HG03066 (cell line): Measurements from ENCODE around the gene STAM.

ENCODE experiments used
- ATAC-seq: cut with Tn5 transposase; IDR thresholded peaks from one replicate; pipeline ENCODE4 v1.9.1; 2021; ENCODE audit warnings: low read depth; ENCODE audit not compliant: unreplicated experiment

STAM gene

DNA sequence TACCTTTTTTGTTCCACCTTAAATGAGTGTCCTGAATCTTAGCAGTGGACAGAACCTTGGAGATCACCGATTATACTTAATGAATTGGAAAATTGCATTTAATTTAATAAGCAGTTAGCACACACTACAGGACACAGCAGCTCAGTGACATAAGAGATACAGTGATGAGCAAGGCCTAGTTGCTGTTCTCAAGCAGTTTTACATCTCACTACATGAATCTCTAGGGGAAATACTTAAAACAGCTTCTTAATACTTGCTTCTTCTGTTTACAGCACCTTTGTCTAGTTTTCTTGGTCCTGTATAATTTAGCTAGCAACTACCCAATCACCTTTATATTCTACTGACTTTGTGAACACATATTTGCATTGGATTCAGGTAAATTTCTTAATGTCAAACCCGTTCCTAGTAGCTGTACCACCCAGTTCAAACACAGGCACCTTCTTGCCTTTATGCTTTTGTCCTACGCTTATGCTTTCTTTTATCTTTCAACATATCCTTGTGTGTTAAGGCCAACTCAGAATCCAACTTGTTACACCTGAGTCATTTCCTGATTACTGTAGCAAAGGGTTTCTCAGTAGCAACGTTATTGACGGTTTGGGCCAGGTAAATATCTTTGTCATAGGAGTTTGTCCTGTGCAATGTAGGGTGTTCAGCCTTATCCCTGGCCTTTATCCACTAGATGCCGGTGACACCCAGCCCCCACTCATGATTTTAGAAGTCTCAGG is 1.8 kb downstream of the STAM start:
- ATAC-seq, result no peak

DNA sequence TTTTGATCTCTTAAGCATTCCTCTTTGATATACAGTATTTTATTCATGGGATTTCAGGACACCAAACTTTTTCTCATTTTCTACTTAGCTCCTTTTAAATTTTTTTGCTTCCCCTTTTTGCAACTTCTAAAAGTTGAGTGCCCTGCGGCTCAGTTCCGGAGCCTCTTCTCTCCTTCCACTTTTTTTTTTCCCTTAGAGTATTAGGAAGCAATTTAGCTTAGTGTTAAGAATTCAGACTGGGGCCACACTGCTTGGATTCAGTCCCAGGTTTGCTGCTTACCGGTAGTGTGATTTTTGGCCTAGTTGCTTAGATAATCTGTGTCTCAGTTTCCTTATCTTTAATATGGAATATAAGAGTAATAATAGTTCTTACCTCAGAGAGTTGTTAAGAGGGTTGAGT is 3.4 kb downstream of the STAM start:
- no peak for ATAC-seq

DNA sequence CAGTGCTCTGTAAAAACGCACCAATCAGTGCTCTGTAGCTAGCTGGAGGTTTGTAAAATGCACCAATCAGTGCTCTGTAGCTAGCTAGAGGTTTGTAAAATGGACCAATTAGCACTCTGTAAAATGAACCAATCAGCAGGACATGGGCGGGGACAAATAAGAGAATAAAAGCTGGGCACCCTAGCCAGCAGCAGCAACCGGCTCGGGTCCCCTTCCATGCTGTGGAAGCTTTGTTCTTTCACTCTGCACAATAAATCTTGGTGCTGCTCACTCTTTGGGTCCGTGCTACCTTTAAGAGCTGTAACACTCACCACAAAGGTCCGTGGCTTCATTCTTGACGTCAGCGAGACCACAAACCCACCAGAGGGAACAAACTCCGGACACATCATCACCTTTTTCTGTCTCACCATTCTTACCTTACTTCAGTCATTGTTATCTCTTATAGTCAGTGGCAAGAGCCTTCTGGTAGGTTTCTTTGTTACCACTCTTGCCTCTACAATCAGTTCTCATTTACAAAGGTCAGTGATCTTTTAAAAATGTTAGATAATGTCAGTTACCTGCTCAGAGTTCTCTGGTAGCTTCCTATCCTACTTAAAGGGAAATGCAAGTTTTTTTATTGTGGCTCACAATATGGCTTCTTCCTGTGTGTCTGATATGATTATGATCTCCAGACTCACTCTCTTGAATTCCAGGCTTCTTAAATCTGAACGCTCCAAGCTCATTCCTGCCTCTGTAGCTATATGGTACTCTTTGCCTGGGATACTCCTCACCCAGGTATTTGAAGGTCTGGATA is 4.5 kb downstream of the STAM start:
- ATAC-seq, result no peak

GRCh38 chr10:17649052-17649451 is 5.1 kb downstream of the STAM start:
- ATAC-seq, result no peak

- no peak for ATAC-seq
Measured at GRCh38 chr10:17649836-17650235, 5.9 kb downstream of the STAM start.

DNA sequence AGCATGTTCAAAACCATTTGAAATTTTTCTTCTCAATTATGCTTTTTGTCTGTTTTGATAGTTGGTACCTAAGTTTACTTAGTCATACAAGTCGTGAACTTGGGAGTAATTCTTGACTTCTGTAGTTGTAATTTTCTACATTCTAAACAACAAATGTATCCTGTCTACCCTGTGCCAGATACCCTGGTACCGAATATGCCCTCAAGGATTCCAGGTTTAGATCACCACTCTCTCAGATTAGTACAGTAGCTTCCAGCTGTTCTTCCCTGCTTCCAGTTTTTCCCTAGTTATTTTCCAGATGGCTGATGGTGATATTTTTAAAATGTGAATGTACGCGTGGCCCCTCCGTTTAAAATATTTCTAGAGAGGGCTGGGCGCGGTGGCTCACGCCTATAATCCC is 6.5 kb downstream of the STAM start:
- no peak for ATAC-seq

GRCh38 chr10:17651896-17652295 is 7.9 kb downstream of the STAM start:
- no peak for ATAC-seq

GRCh38 chr10:17652585-17652984 is 8.6 kb downstream of the STAM start:
- no peak for ATAC-seq

GRCh38 chr10:17655009-17655408 is 11.1 kb downstream of the STAM start:
- no peak for ATAC-seq

DNA sequence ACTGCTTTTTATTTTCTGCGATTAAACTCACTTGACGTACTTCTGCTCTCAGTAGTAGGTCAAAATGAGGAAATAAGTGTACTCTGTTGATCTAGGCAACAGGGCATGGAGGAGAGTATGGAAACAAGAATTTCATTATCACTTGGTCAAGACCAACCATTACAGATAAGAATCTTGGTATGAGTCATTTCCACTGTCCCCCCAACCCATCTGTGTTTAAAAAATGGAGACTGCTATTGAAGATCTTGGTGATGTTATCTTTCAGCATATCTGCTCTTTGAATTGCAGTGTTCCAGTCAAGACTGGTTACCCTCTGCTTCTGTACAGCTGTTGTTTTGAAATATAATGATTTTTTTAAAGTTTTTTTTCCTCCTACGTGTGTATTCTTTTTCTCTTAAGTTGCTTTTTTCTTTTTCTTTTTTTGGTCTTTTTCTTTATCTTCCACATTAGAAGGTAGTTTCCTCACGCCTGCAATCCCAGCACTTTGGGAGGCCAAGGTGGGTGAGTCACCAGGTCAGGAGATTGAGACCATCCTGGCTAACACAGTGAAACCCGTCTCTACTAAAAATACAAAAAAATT is 11.7 kb downstream of the STAM start:
- peak; percentile 79 for ATAC-seq

- no peak for ATAC-seq
Measured at GRCh38 chr10:17657103-17657500, 13.2 kb downstream of the STAM start.

DNA sequence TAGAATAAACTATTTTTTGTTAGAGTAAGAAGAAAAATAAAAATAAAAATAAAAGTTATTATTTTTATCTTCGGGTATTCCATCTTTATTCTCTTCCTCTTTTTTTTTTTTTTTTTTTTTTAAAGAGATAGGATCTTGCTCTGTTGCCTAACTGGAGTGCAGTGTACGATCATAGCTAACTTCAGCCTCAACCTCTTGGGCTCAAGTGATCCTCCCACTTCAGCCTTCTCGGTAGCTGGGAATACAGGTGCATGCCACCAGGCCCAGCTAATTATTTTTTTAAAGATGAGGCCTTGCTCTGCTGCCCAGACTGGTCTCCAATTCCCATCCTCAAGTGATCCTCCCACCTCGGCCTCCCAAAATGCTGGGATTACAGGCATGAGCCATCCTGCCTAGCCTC is 15.4 kb downstream of the STAM start:
- no peak for ATAC-seq

GRCh38 chr10:17660921-17661320 is 17.0 kb downstream of the STAM start:
- ATAC-seq, result no peak

- ATAC-seq, result no peak
Measured at GRCh38 chr10:17661510-17661909, 17.6 kb downstream of the STAM start.

- ATAC-seq, result no peak
Measured at GRCh38 chr10:17662193-17663138, 18.5 kb downstream of the STAM start.

- no peak for ATAC-seq
Measured at GRCh38 chr10:17663450-17663849, 19.5 kb downstream of the STAM start.

GRCh38 chr10:17665747-17666146 is 21.8 kb downstream of the STAM start:
- no peak for ATAC-seq

- peak; percentile 20 for ATAC-seq
Measured at GRCh38 chr10:17668435-17669184, 24.7 kb downstream of the STAM start.

- ATAC-seq, result peak; percentile 47
Measured at GRCh38 chr10:17669185-17669872, 25.4 kb downstream of the STAM start.
